ENCODE data around the gene PCSK7.
"Not testable (repeated sequence)": the region's sequence is repeated elsewhere in the genome, so short reads cannot be mapped to it uniquely, and the experiment has no call there.

Gene PCSK7

DNA sequence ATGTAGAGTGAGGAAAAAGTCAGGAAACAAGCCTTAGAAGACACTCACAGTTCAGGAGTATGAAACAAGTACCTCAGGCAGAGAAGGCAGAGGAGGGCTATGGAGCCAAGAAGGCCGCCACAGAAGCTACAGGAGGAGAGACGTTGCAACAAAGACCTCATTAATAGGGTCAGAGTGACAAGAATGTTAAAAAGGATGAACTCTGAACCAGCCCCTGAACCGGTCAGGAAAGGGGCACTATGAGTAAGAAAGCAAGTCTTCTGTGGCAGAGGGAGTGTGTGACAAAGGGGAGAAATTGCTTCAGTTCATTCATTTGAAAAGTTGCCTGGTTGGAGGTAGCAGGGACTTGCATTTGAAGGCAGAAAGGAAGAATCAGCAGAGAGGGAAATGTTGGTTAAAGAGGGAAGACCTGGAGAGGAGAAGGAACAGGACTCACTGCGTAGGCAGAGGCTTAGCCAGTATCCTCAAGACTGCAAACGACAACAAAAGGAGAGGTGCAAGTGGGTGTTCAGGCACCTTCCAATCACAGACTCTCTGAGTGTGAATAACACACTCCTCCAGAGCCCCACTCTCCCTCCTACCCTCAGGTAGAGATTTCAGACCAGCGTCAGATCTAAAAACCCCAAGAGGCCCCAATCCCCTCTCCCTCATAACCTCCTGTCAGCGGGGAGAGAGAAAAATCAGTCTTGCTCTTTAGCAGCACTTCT is 17.3 kb downstream of the PCSK7 start:
- DNase-seq (ENCODE audit: low spot score) = no peak

GRCh38 chr11:117212697-117213355 is 19.0 kb downstream of the PCSK7 start:
- no peak for DNase-seq (ENCODE audit: low spot score)

- DNase-seq (ENCODE audit: low spot score) = no peak
These were observed 21.3 kb downstream of the PCSK7 start for GRCh38 chr11:117210620-117211019.

DNA sequence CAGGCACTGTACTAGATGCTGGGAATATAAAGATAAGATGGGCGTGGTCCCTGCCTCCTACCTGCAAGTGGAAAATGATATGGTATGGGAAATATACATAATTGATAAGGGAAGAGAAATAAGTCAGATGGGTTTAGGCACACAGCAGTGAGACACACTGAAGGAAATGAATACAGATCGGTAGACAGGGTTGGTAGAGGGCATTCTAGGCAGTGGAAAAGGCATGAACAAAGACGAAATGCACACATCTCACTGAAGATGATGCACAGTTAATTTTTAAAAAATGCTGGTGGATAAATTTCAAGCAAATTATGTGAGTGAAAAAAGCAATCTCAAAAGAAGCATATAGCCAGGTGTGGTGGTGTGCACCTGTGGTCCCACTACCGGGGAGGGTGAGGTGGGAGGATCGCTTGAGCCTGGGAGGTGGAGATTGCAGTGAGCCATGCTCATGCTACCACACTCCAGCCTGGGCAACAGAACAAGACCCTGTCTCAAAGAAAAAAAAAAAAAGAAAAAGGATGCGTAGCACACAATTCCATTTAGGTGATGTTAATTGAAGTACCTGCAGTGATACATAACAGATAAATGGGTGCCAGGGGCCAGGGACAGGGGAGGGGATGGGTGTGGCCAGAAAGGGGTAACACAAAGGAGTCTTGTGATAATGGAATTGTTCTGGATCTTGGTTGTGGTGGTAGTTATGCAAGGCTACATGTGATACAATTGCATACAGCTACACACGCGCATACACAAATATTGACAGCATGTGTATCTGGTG is 22.3 kb downstream of the PCSK7 start:
- DNase-seq (ENCODE audit: low spot score) = not testable (repeated sequence)

GRCh38 chr11:117208710-117209109 is 23.2 kb downstream of the PCSK7 start:
- not testable (repeated sequence) for DNase-seq (ENCODE audit: low spot score)

- DNase-seq (ENCODE audit: low spot score) = not testable (repeated sequence)
These were observed 24.4 kb downstream of the PCSK7 start for GRCh38 chr11:117207481-117207880.

DNA sequence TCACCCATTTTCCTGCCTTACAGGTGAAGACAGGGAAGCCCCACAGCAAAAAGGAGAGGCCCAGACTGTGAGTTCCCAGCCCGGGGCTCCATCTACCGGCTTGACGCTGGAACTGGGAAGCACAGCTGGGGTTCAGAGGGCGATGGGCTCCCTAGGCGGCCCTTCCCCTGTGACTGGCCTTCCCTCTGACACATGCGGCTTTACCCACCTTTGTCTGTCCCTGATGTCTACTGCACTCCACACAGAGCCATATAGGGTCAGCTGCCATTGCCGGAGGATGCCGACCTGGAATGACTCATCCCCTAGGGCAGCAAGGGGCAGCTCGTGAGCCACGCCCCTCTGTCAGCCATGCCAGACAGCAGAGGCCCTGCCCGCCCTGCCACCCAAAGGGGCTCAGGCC is 25.0 kb downstream of the PCSK7 start:
- not testable (repeated sequence) for DNase-seq (ENCODE audit: low spot score)

GRCh38 chr11:117206111-117206510 is 25.8 kb downstream of the PCSK7 start:
- DNase-seq (ENCODE audit: low spot score) = not testable (repeated sequence)

DNA sequence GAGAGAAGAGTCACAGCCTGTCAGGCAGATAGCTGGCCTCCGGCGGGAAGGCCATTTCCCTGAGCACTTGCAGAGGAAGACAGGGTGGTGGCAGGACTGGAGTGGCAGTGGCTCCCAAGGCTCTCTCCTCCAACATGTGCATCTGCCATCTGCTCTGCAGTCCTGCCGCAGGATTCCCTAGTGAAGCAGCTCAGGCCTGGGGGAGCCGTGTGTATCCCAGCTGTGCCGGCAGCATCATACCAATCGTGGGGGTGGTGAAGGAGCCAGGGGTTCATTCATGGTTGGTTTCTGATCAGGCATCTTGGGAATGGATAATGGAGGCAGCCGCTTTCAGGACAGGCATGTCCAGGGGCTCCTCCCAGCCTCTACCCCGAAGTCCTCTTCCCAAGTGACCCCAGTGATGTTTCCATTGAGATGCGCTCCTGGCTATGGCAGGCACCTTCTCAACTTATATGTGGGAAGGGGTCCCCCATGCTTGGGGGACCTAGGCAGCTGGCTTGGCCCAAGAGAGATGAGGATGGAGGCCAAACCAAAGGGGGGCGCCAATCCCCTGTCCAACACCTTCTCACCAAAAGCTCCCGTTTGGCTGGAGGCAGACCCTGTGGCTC is 26.6 kb downstream of the PCSK7 start:
- DNase-seq (ENCODE audit: low spot score) = no peak

DNA sequence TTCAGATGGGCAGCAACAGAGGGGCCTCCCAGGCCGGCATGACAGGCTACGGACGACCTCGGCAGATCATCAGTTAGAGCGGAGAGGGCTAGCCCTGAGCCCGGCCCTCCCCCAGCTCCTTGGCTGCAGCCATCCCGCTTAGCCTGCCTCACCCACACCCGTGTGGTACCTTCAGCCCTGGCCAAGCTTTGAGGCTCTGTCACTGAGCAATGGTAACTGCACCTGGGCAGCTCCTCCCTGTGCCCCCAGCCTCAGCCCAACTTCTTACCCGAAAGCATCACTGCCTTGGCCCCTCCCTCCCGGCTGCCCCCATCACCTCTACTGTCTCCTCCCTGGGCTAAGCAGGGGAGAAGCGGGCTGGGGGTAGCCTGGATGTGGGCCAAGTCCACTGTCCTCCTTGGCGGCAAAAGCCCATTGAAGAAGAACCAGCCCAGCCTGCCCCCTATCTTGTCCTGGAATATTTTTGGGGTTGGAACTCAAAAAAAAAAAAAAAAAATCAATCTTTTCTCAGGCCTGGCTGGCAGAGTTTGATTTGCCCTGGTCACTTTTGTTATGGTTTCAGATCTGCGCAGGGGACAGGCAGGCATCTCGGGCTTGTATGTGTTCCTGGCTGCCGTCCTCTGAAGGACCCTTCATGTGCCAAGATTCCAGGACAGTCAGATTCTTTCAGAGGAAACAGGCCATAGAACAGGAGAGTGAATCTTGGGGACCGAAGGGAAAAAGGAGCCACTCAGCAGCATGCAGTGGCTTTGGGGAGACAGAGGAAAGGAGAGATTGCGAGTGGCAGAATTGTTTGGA is 27.4 kb downstream of the PCSK7 start:
- DNase-seq (ENCODE audit: low spot score) = no peak

- DNase-seq (ENCODE audit: low spot score) = no peak
These were observed 28.8 kb downstream of the PCSK7 start for GRCh38 chr11:117203069-117203407.

- DNase-seq (ENCODE audit: low spot score) = no peak
These were observed 29.3 kb downstream of the PCSK7 start for GRCh38 chr11:117202386-117203068.

- DNase-seq (ENCODE audit: low spot score) = no peak
These were observed 30.1 kb downstream of the PCSK7 start for GRCh38 chr11:117201658-117202305.

DNA sequence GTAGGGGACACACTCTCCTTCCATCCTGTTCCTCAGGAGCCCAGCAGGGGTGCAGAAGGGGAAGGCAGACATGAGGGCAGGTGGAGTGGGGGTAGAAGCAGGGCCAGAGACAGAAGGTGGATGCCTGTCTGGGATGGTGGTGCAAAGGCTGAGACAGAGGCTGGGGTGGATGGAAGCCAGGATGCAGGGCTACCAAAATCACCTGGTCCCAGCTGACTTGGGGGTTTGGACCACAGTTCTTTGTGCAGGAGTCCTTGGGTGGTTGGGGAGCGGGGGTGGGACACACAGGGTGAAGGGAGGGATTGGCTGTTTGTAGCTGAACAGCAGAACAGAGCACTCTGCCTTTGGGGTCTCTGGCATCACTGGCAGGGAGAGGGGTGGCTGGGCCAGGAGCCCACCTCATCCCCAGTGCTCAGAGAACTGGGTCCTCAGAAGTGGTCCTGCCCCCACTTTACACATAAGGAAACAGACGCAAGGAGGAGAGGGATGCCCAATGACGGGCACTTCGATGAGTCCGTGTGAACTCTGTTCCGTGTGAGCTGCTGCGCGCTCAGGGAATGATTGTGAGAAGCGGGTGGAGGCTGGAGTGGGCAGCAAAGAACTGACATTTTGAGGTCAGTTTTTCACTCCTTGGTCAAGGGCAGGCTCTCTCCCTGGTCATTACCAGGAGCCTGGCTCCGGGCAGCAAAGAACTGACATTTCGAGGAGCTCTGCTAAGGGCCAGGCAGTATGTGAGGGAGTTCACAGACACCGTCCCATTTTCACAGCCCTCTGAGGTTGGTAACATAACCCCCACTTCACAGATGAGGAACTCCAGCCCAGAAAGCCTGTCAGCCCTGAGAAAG is 30.8 kb downstream of the PCSK7 start:
- no peak for DNase-seq (ENCODE audit: low spot score)

DNA sequence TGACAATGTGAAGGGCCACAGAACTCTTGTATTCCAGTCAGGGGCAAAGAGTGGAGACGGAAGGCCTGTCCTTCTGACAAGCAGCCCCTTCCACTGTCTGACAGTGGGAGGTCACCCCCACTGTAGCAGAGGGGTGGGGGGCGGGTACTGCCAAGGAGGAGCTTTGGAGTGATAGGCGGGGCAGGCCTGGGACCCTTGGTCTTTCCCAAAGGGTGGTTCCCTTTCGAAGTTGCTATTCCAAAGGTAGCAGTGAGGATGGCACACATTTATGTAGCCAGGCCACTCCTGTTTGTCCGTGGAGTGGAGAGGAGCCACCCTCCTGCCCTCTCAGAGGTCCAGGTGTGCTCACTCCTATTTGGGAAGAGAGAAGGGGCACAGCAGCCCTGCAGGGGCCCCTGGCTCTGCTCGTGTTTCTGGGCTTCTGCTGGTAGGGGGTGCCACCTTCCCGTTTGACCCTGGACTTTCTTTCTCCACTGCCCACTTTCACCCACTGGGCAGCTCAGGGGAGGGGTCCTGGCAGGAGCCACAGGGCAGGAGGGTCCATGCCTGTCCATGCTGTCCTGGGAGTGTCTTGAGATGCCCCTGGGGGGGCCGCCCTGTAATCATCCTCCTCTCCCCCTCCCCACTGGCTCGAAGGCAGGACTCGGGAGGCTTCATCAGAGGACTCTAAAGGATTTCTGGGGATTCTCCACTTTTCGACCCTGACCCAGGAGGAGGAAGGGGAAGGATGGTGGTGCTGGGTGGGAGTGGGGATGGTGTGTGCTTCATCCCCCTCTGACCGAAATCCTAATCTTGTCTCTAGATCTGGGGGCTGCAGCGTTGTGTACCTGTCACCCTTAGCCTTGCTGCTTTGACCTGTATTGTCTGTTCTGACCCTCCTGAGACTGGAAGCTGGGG is 31.7 kb downstream of the PCSK7 start:
- no peak for DNase-seq (ENCODE audit: low spot score)

- DNase-seq (ENCODE audit: low spot score) = peak; percentile 99
These were observed 32.6 kb downstream of the PCSK7 start, which contains the start of gene TAGLN for GRCh38 chr11:117199053-117199915. TAGLN (plus strand) TSS chr11:117199370; CDS start chr11:117203014, 3,644 bp downstream.

GRCh38 chr11:117198613-117199012 is 33.3 kb downstream of the PCSK7 start:
- no peak for DNase-seq (ENCODE audit: low spot score)

All from hepatic stellate cell (primary cell).